Measurements from ENCODE around the gene DHX15. TPM values are rescaled to one million over a fixed set of nuclear protein-coding genes. Genes with fewer than 3 reads are reported as not detected.

Gene DHX15
- total and polyA plus RNA-seq, 9 of the 15 experiments (the other 6 are each of a cell fraction or from before 2014, with no cell fraction given) = 165 to 287 (median 208) TPM

DNA sequence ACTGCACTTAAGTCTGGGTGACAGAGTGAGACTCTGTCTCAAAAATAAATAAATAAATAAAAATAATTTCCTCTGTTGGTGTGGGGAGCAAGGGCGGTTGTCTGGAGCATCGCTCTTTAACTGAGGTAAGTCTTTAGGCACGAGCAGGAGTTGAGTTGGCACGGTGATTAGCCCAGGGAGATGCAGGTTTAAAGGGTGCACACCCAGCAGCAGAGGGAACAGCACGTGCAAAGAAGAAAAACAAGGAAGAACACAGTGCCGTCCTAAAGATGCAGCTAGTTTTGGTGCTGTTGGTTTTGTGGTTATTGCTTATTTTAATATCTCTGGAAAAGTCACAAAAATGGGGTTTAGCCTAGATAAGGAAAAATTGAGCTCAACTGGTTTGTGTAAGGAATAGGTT, 87.8 kb downstream of the DHX15 start:
- in situ Hi-C loops (cut with MboI) (no loop called here), intact Hi-C loops (cut with micrococcal nuclease) (no loop called here)
- POLR2A ChIA-PET = interaction anchor here (0.9 kb wide), 1 partner anchor 153 kb away, joined by 3 read pairs; no protein-coding TSS in a partner anchor
- no peak overlapping the region for H3K27ac ChIP-seq (ENCODE audit: extremely low read depth, low read depth, low read length)
- CTCF ChIA-PET (ENCODE audit: low intra/inter-chr PET ratio) = no interaction called here
- no peaks in the 10 kb centered on the region for H3K79me2 ChIP-seq (ENCODE audit: control insufficient read depth, insufficient read depth, low read length)
- H3K4me2 ChIP-seq (ENCODE audit: insufficient read depth, low read length) = no peak overlapping the region
- no peak overlapping the region for H2AFZ ChIP-seq (ENCODE audit: low read depth, low read length)
- no peak overlapping the region for H3K4me3 ChIP-seq
- H3K4me1 ChIP-seq (replicated peaks in 1 of 2; ENCODE audit: control insufficient read depth in 2 of 2, insufficient read depth in 2 of 2, low read length in 2 of 2) = no peaks in the 10 kb centered on the region
- ATAC-seq = no peak
- H3K9me3 ChIP-seq (replicated peaks; ENCODE audit: control insufficient read depth, insufficient read depth, low read depth, low read length) = no peaks in the 10 kb centered on the region
- H3K36me3 ChIP-seq (ENCODE audit: control insufficient read depth, insufficient read depth, low read length) = no peaks in the 10 kb centered on the region
- DNase-seq (ENCODE audit: extremely low read depth in 1 of 4, low spot score in 3 of 4) = no peak
- FAIRE-seq = no peak
- TF ChIP-seq TAF9B (IDR thresholded peaks at IDR 0.05; ENCODE audit: partially characterized antibody) = no peak
- no peak for TF ChIP-seq SAFB2 (IDR thresholded peaks at IDR 0.05; ENCODE audit: borderline replicate concordance, low read depth, low read length, severe bottlenecking)
- TF ChIP-seq MCM3 (IDR thresholded peaks at IDR 0.05) = no peak
- no peak for TF ChIP-seq ZNF121 (CRISPR knock-in tag; conservative IDR thresholded peaks at IDR 0.05)
- no peak for TF ChIP-seq SMAD4 (CRISPR knock-in tag; conservative IDR thresholded peaks at IDR 0.05)
- no peak for TF ChIP-seq TAF7 (tag; IDR thresholded peaks at IDR 0.05)
- TF ChIP-seq, protein P1, sequence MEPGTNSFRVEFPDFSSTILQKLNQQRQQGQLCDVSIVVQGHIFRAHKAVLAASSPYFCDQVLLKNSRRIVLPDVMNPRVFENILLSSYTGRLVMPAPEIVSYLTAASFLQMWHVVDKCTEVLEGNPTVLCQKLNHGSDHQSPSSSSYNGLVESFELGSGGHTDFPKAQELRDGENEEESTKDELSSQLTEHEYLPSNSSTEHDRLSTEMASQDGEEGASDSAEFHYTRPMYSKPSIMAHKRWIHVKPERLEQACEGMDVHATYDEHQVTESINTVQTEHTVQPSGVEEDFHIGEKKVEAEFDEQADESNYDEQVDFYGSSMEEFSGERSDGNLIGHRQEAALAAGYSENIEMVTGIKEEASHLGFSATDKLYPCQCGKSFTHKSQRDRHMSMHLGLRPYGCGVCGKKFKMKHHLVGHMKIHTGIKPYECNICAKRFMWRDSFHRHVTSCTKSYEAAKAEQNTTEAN (CRISPR knock-in tag; IDR thresholded peaks at IDR 0.05) = no peak
- no peak for TF ChIP-seq HCFC1 (IDR thresholded peaks at IDR 0.05; ENCODE audit: low read depth, low read length)
- peaks cover 3% of the 10 kb centered on the region; the same call in 1 of the 2 replicates for H4K20me1 ChIP-seq (replicated peaks; ENCODE audit: control insufficient read depth, insufficient read depth, low read length)
- H3K27me3 ChIP-seq (ENCODE audit: control insufficient read depth in 2 of 2, insufficient read depth in 2 of 2, low read length in 2 of 2) = peaks cover 5 to 25% of the 10 kb centered on the region in 2 experiments; a peak in 3 of 5 replicates
- BruUV-seq (replicated peaks) = no TSS peak
- 2% methylated on average over 6 of the region's 6 CpGs for WGBS (ENCODE audit: insufficient coverage, low coverage, missing lambda C conversion rate)
- no peaks in the 10 kb centered on the region for H3K9me1 ChIP-seq (ENCODE audit: control insufficient read depth, insufficient read depth, low read length)
- H3K9ac ChIP-seq (ENCODE audit: insufficient read depth in 1 of 2, low read depth in 2 of 2, low read length in 2 of 2) = no peak overlapping the region

All from K562 (cell line).